ENCODE data around the gene PPOX.

Gene PPOX

DNA sequence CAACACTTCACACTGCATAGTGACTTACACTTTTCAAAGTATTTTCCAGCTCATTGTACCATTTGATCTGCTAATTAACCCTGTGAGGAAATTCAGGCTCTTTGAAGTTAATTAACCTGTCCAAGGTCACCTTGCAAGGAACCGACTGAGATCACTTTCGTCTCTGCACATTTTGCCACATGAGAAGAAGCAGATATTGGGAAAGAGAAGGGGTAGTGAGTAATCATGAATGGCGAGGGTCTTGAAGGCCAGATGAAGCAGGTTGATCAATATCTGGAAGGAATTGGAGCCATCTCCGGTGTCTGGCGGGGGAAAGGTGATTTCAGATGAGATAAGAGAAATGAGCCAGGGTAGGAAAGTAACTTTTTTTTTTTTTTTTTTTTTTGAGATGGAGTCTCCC lies 53.8 kb downstream of the PPOX start:
- ATAC-seq (no peak), DNase-seq (no peak)

Data from stimulated activated naive CD8-positive, alpha-beta T cell treated with anti-CD3 and anti-CD28 coated beads, Interleukin-15, Interleukin-2, amounts not matched to agents 100 U/mL and 50 U/mL, for 24 hours (primary cell).